RWPE2 (cell line): ENCODE data around the gene ARF6.

Source experiments
- ATAC-seq: fragments of 200-7000 bp; cut with Tn5 transposase; 3 replicates; pipeline ENCODE4 v1.9.1; 2021; ENCODE audit warnings: low read depth
- DNase-seq: peaks from one replicate; pipeline ENCODE4 v3.0.0-alpha.2; 2020; ENCODE audit warnings: low spot score
- H3K27ac ChIP-seq: fragments of 450-650 bp; 2 replicates; pipeline ENCODE4 v1.5.1; 2017; ENCODE audit warnings: mild to moderate bottlenecking; ENCODE audit not compliant: poor library complexity, severe bottlenecking
- H3K27me3 ChIP-seq: fragments of 250-450 bp; sonication (Bioruptor Pico); 2 replicates; pipeline ENCODE4 v1.5.1; 2021; ENCODE audit warnings: mild to moderate bottlenecking, moderate library complexity; ENCODE audit not compliant: insufficient read depth, poor library complexity, severe bottlenecking
- H3K36me3 ChIP-seq: fragments of 250-450 bp; sonication (Bioruptor Pico); 2 replicates; pipeline ENCODE4 v1.5.1; 2020; ENCODE audit warnings: low read depth, mild to moderate bottlenecking, moderate library complexity
- H3K4me1 ChIP-seq: fragments of 250-450 bp; sonication (Bioruptor Pico); 2 replicates; pipeline ENCODE4 v1.5.1; 2021; ENCODE audit warnings: mild to moderate bottlenecking, moderate library complexity; ENCODE audit not compliant: insufficient read depth, poor library complexity, severe bottlenecking
- H3K4me3 ChIP-seq: fragments of 250-450 bp; sonication (Bioruptor Pico); 2 replicates; pipeline ENCODE4 v1.5.1; 2021; ENCODE audit warnings: mild to moderate bottlenecking, moderate library complexity; ENCODE audit not compliant: severe bottlenecking
- H3K9me3 ChIP-seq: fragments of 250-450 bp; sonication (Bioruptor Pico); 2 replicates; pipeline ENCODE4 v1.5.1; 2021; ENCODE audit warnings: mild to moderate bottlenecking, moderate library complexity; ENCODE audit not compliant: severe bottlenecking
- TF ChIP-seq, protein P1 (sequence below): fragments of 450-650 bp; IDR thresholded peaks from one replicate; pipeline ENCODE4 v1.5.1; 2017; ENCODE audit warnings: mild to moderate bottlenecking, moderate library complexity; ENCODE audit not compliant: poor library complexity, severe bottlenecking

ARF6 gene

DNA sequence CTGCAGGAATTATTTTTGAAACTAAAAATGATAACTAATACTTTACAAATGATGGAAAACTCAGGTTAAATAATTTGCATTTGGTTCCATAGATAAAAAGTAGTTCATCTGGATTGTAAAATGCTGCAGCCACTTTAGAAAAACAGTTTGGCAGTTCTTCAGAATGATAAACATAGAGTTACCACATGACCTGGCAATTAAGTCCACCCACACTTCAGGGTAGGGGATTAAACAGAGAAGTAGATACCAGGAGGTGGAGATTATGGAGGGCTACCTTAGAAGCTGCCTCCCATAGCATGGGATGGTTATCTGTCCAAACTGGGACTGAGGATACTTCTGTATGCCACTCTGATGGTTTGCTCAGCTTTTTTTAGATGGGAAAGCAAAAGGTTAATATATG is 22.2 kb downstream of the ARF6 start:
- ATAC-seq (no peak), DNase-seq (no peak)
- TF ChIP-seq, protein P1, sequence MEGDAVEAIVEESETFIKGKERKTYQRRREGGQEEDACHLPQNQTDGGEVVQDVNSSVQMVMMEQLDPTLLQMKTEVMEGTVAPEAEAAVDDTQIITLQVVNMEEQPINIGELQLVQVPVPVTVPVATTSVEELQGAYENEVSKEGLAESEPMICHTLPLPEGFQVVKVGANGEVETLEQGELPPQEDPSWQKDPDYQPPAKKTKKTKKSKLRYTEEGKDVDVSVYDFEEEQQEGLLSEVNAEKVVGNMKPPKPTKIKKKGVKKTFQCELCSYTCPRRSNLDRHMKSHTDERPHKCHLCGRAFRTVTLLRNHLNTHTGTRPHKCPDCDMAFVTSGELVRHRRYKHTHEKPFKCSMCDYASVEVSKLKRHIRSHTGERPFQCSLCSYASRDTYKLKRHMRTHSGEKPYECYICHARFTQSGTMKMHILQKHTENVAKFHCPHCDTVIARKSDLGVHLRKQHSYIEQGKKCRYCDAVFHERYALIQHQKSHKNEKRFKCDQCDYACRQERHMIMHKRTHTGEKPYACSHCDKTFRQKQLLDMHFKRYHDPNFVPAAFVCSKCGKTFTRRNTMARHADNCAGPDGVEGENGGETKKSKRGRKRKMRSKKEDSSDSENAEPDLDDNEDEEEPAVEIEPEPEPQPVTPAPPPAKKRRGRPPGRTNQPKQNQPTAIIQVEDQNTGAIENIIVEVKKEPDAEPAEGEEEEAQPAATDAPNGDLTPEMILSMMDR = no peak
- Histone ChIP-seq H3K36me3 (no peaks in the 10 kb centered on the region), H3K9me3 (no peaks in the 10 kb centered on the region), H3K4me3 (no peak overlapping the region), H3K27me3 (no peaks in the 10 kb centered on the region), H3K27ac (no peak overlapping the region), H3K4me1 (peaks cover 23% of the 10 kb centered on the region)

GRCh38 chr14:49918706-49919105 is 25.8 kb downstream of the ARF6 start:
- no peak for DNase-seq
- H3K4me3 ChIP-seq = no peak overlapping the region
- H3K4me1 ChIP-seq = peaks cover 6% of the 10 kb centered on the region
- H3K27ac ChIP-seq = no peak overlapping the region
- TF ChIP-seq, protein P1 = no peak
- no peaks in the 10 kb centered on the region for H3K27me3 ChIP-seq
- H3K9me3 ChIP-seq = no peaks in the 10 kb centered on the region
- ATAC-seq = no peak
- no peaks in the 10 kb centered on the region for H3K36me3 ChIP-seq

- H3K27me3 ChIP-seq = no peaks in the 10 kb centered on the region
- ATAC-seq = no peak
- TF ChIP-seq, protein P1 = no peak
- H3K9me3 ChIP-seq = no peaks in the 10 kb centered on the region
- no peak for DNase-seq
- H3K36me3 ChIP-seq = no peaks in the 10 kb centered on the region
- peaks cover 6% of the 10 kb centered on the region for H3K4me1 ChIP-seq
- no peak overlapping the region for H3K4me3 ChIP-seq
- H3K27ac ChIP-seq = no peak overlapping the region
Observed at GRCh38 chr14:49919825-49920659, 27.2 kb downstream of the ARF6 start.

GRCh38 chr14:49920935-49921334 is 28.1 kb downstream of the ARF6 start:
- peaks cover 6% of the 10 kb centered on the region for H3K4me1 ChIP-seq
- no peak overlapping the region for H3K27ac ChIP-seq
- no peaks in the 10 kb centered on the region for H3K9me3 ChIP-seq
- DNase-seq (no peak), ATAC-seq (no peak)
- H3K27me3 ChIP-seq = no peaks in the 10 kb centered on the region
- H3K4me3 ChIP-seq = no peak overlapping the region
- TF ChIP-seq, protein P1 = no peak
- H3K36me3 ChIP-seq = no peaks in the 10 kb centered on the region

GRCh38 chr14:49921401-49921800 is 28.5 kb downstream of the ARF6 start:
- Histone ChIP-seq H3K36me3 (no peaks in the 10 kb centered on the region), H3K27ac (no peak overlapping the region), H3K4me1 (peaks cover 6% of the 10 kb centered on the region), H3K9me3 (no peaks in the 10 kb centered on the region), H3K4me3 (no peak overlapping the region), H3K27me3 (no peaks in the 10 kb centered on the region)
- TF ChIP-seq, protein P1 = no peak
- no peak for ATAC-seq
- DNase-seq = no peak
